ENCODE measurements around the gene SIGLEC1.

The SIGLEC1 gene

GRCh38 chr20:3744806-3745685 is 32.6 kb upstream of the SIGLEC1 start:
- Histone ChIP-seq H3K36me3 (ENCODE audit: control insufficient read depth, insufficient read depth, low read length) (no peaks in the 10 kb centered on the region), H3K4me3 (ENCODE audit: low read length) (peak overlapping the region; percentile 64; the same call in 1 of the 2 replicates), H3K9me3 (ENCODE audit: control insufficient read depth, insufficient read depth, low read length) (no peaks in the 10 kb centered on the region), H3K4me1 (ENCODE audit: control insufficient read depth, insufficient read depth, low read length) (peaks cover 11% of the 10 kb centered on the region; the same call in 1 of the 2 replicates), H3K27me3 (ENCODE audit: control insufficient read depth, insufficient read depth, low read length) (no peaks in the 10 kb centered on the region), H3K27ac (ENCODE audit: low read length) (no peak overlapping the region)
- WGBS (ENCODE audit: insufficient coverage, insufficient read length) = no CpG with 5 or more reads among the region's 45 CpGs
- peak; percentile 93 for DNase-seq (ENCODE audit: low read depth, low spot score)

DNA sequence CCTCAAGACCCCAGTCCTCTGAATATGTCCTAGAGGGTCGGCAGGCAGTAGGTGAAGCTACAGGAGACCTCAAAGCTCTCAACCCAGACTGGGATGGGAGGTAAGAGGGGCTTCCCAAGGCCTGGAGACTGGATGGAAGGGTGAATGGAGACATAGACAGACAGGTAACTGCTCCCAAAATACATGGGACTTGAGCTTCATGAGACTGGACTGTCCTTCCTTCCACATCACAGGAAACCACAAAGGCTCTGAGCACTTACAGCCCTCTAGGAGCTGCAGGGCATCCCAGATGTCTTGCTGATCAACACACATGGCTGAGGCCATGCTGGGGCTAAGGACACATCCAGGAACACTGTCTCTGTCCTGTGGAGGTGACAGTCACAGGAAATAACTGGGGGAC is 31.6 kb upstream of the SIGLEC1 start:
- no CpG with 5 or more reads among the region's 1 CpG for WGBS (ENCODE audit: insufficient coverage, insufficient read length)
- no peaks in the 10 kb centered on the region for H3K36me3 ChIP-seq (ENCODE audit: control insufficient read depth, insufficient read depth, low read length)
- H3K27ac ChIP-seq (ENCODE audit: low read length) = no peak overlapping the region
- H3K4me1 ChIP-seq (ENCODE audit: control insufficient read depth, insufficient read depth, low read length) = peaks cover 10% of the 10 kb centered on the region; the same call in 1 of the 2 replicates
- H3K27me3 ChIP-seq (ENCODE audit: control insufficient read depth, insufficient read depth, low read length) = no peaks in the 10 kb centered on the region
- H3K9me3 ChIP-seq (ENCODE audit: control insufficient read depth, insufficient read depth, low read length) = no peaks in the 10 kb centered on the region
- DNase-seq (ENCODE audit: low read depth, low spot score) = no peak
- no peak overlapping the region for H3K4me3 ChIP-seq (ENCODE audit: low read length)

DNA sequence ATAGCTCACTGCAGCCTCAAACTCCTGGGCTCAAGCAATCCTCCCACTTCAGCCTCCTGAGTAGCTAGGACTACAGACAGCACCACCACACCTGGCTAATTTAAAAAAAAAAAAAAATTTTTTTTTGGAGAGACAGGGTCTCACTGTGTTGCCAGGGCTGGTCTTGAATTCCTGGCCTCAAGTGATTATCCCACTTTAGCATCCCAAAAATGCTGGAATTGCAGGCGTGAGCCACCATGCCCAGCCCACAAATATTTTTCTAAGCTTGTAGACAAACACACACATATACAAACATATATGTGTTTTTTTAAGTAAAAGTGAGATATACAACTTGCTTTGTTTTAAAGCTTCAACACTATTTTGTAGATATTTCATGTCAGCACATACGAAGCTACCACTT is 30.9 kb upstream of the SIGLEC1 start:
- WGBS (ENCODE audit: insufficient coverage, insufficient read length) = no CpG with 5 or more reads among the region's 2 CpGs
- Histone ChIP-seq H3K4me1 (ENCODE audit: control insufficient read depth, insufficient read depth, low read length) (peaks cover 10% of the 10 kb centered on the region; the same call in 1 of the 2 replicates), H3K36me3 (ENCODE audit: control insufficient read depth, insufficient read depth, low read length) (no peaks in the 10 kb centered on the region), H3K27me3 (ENCODE audit: control insufficient read depth, insufficient read depth, low read length) (no peaks in the 10 kb centered on the region), H3K4me3 (ENCODE audit: low read length) (no peak overlapping the region), H3K9me3 (ENCODE audit: control insufficient read depth, insufficient read depth, low read length) (no peaks in the 10 kb centered on the region), H3K27ac (ENCODE audit: low read length) (no peak overlapping the region)
- DNase-seq (ENCODE audit: low read depth, low spot score) = no peak

DNA sequence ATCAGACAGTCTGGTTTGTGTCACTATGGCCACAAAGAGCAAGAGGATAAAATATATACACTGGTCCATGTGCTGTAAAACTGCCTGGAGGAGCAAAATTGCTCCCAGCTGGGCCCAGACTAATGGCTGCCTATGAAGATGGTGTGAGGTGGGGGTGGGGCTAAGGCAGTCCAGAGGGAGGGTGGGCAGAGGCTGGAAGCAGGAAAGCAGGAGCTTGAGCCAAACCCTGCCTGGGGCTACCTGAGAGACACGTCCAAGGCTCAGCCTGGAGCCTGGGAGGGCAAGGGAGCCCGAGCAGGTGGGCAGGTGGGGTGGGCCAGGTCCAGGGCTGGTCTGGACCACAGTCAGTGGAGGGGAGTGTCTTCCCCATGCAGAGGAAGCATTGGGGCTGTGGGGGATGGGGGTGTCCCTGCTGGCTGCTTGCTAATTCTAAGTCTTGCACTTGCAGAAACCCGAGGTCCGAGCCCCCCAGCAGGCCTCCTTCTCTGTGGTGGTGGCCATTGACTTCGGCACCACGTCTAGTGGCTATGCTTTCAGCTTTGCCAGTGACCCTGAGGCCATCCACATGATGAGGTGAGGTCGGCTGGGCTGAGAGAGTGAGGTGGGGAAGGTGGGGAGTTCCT is 29.5 kb upstream of the SIGLEC1 start:
- H3K9me3 ChIP-seq (ENCODE audit: control insufficient read depth, insufficient read depth, low read length) = no peaks in the 10 kb centered on the region
- H3K27me3 ChIP-seq (ENCODE audit: control insufficient read depth, insufficient read depth, low read length) = no peaks in the 10 kb centered on the region
- H3K27ac ChIP-seq (ENCODE audit: low read length) = no peak overlapping the region
- no peaks in the 10 kb centered on the region for H3K36me3 ChIP-seq (ENCODE audit: control insufficient read depth, insufficient read depth, low read length)
- DNase-seq (ENCODE audit: low read depth, low spot score) = no peak
- no peak overlapping the region for H3K4me3 ChIP-seq (ENCODE audit: low read length)
- no CpG with 5 or more reads among the region's 7 CpGs for WGBS (ENCODE audit: insufficient coverage, insufficient read length)
- peaks cover 10% of the 10 kb centered on the region; the same call in 1 of the 2 replicates for H3K4me1 ChIP-seq (ENCODE audit: control insufficient read depth, insufficient read depth, low read length)

- no CpG with 5 or more reads among the region's 15 CpGs for WGBS (ENCODE audit: insufficient coverage, insufficient read length)
- Histone ChIP-seq H3K36me3 (ENCODE audit: control insufficient read depth, insufficient read depth, low read length) (no peaks in the 10 kb centered on the region), H3K27ac (ENCODE audit: low read length) (no peak overlapping the region), H3K4me1 (ENCODE audit: control insufficient read depth, insufficient read depth, low read length) (peaks cover 8% of the 10 kb centered on the region; the same call in 1 of the 2 replicates), H3K4me3 (ENCODE audit: low read length) (no peak overlapping the region), H3K9me3 (ENCODE audit: control insufficient read depth, insufficient read depth, low read length) (no peaks in the 10 kb centered on the region), H3K27me3 (ENCODE audit: control insufficient read depth, insufficient read depth, low read length) (no peaks in the 10 kb centered on the region)
- DNase-seq (ENCODE audit: low read depth, low spot score) = no peak
Observed at GRCh38 chr20:3740615-3741301, 28.4 kb upstream of the SIGLEC1 start.

DNA sequence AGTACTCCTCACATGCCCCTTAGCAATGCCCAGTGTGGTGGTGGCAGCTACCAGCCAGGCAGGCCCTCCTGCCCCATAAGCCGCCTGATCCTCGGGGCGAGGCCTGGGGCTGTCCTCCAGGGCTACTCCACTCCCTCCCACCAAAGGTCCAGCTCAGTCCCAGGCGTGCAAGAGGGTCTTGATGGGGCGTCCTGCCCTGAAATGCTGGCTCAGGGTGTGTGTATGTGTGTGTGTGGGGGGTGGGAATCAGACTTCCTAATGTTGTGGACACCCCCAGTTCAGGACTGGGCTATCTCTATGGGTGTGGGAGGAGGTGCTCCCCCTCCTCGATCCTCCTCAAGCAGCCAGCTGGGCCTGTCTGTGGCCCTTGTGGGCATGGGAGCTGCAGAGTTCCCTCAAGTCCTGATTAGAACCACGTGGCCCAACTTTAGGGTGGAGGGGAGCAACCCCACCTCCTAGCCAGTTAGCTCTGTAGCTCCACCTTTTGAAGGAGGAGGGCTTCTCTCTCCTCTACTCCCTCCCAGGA is 27.6 kb upstream of the SIGLEC1 start:
- H3K4me1 ChIP-seq (ENCODE audit: control insufficient read depth, insufficient read depth, low read length) = peaks cover 7% of the 10 kb centered on the region; the same call in 1 of the 2 replicates
- no CpG with 5 or more reads among the region's 7 CpGs for WGBS (ENCODE audit: insufficient coverage, insufficient read length)
- no peaks in the 10 kb centered on the region for H3K27me3 ChIP-seq (ENCODE audit: control insufficient read depth, insufficient read depth, low read length)
- H3K4me3 ChIP-seq (ENCODE audit: low read length) = no peak overlapping the region
- DNase-seq (ENCODE audit: low read depth, low spot score) = no peak
- H3K36me3 ChIP-seq (ENCODE audit: control insufficient read depth, insufficient read depth, low read length) = no peaks in the 10 kb centered on the region
- no peaks in the 10 kb centered on the region for H3K9me3 ChIP-seq (ENCODE audit: control insufficient read depth, insufficient read depth, low read length)
- H3K27ac ChIP-seq (ENCODE audit: low read length) = no peak overlapping the region

GRCh38 chr20:3739054-3739925 is 26.9 kb upstream of the SIGLEC1 start:
- Histone ChIP-seq H3K27ac (ENCODE audit: low read length) (no peak overlapping the region), H3K4me3 (ENCODE audit: low read length) (no peak overlapping the region), H3K27me3 (ENCODE audit: control insufficient read depth, insufficient read depth, low read length) (no peaks in the 10 kb centered on the region), H3K36me3 (ENCODE audit: control insufficient read depth, insufficient read depth, low read length) (no peaks in the 10 kb centered on the region), H3K9me3 (ENCODE audit: control insufficient read depth, insufficient read depth, low read length) (no peaks in the 10 kb centered on the region), H3K4me1 (ENCODE audit: control insufficient read depth, insufficient read depth, low read length) (peaks cover 4% of the 10 kb centered on the region; the same call in 1 of the 2 replicates)
- no peak for DNase-seq (ENCODE audit: low read depth, low spot score)
- WGBS (ENCODE audit: insufficient coverage, insufficient read length) = no CpG with 5 or more reads among the region's 19 CpGs

DNA sequence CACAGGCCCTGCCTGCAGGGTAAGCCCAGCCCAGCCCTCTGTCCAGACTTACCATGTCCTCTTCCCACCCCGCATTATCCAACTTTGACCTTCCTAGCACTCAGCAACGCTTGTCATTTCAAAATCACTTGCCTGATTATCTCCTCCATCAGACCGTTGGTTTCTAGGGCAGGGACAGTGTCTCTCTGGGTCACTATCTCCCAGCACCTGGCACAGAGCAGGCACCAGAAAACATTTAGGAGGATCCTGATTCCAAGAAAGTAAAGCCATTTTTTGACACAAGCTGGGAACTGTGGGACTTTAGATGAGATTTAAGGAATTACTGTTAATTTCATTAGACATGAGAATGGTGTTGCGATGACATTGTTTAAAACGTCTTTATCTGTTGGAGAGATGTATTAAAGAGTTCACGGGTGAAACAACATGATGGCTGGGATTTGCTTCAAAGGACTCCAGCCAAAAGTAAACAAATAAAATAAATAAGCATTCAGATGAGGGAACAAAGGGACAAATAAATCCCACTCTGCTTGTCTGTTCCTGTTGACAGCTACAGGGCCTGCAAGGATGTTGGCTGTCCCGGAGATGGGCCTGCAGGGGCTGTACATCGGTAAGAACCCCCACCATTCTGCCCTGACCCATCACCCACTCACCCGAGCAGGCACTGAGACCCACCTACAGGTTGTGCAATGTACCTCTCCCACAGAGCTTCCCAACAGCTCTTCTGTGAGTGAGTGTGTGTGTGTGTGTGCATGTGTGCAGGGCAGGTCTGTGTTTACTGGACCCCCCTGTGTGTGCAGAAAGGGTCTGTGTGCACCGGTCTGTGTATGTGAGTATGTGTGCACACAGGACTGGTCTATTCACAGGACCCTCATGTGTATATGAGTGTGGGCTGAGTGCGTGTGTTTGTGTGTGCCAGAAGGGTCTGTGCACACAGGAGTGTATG is 26.0 kb upstream of the SIGLEC1 start:
- DNase-seq (ENCODE audit: low read depth, low spot score) = no peak
- no peak overlapping the region for H3K27ac ChIP-seq (ENCODE audit: low read length)
- no CpG with 5 or more reads among the region's 11 CpGs for WGBS (ENCODE audit: insufficient coverage, insufficient read length)

GRCh38 chr20:3735768-3736167 is 23.4 kb upstream of the SIGLEC1 start:
- H3K4me3 ChIP-seq (ENCODE audit: low read length) = no peak overlapping the region
- H3K4me1 ChIP-seq (ENCODE audit: control insufficient read depth, insufficient read depth, low read length) = peaks cover 5% of the 10 kb centered on the region; the same call in 1 of the 2 replicates
- no peak overlapping the region for H3K27ac ChIP-seq (ENCODE audit: low read length)
- H3K27me3 ChIP-seq (ENCODE audit: control insufficient read depth, insufficient read depth, low read length) = no peaks in the 10 kb centered on the region; the same call in 1 of the 2 replicates
- DNase-seq (ENCODE audit: low read depth, low spot score) = no peak
- no peaks in the 10 kb centered on the region for H3K9me3 ChIP-seq (ENCODE audit: control insufficient read depth, insufficient read depth, low read length)
- H3K36me3 ChIP-seq (ENCODE audit: control insufficient read depth, insufficient read depth, low read length) = no peaks in the 10 kb centered on the region; the same call in 1 of the 2 replicates
- no CpG with 5 or more reads among the region's 4 CpGs for WGBS (ENCODE audit: insufficient coverage, insufficient read length)

More for the DNA sequence above, 26.0 kb upstream of the SIGLEC1 start:
- no peak overlapping the region; the same call in 1 of the 2 replicates for H3K4me3 ChIP-seq (ENCODE audit: low read length)
- H3K27me3 ChIP-seq (ENCODE audit: control insufficient read depth, insufficient read depth, low read length) = no peaks in the 10 kb centered on the region
- H3K4me1 ChIP-seq (ENCODE audit: control insufficient read depth, insufficient read depth, low read length) = peaks cover 4% of the 10 kb centered on the region; the same call in 1 of the 2 replicates
- H3K9me3 ChIP-seq (ENCODE audit: control insufficient read depth, insufficient read depth, low read length) = no peaks in the 10 kb centered on the region
- H3K36me3 ChIP-seq (ENCODE audit: control insufficient read depth, insufficient read depth, low read length) = no peaks in the 10 kb centered on the region

All from iPS DF 6.9 (cell line).